ENCODE measurements around the gene PTGIR. TPM values are rescaled to one million over a fixed set of nuclear protein-coding genes. Genes with fewer than 3 reads are reported as not detected.
"Not testable (repeated sequence)": the region's sequence is repeated elsewhere in the genome, so short reads cannot be mapped to it uniquely, and the experiment has no call there.

Gene PTGIR
- total RNA-seq, 1 donor from 2014 or later = not detected

DNA sequence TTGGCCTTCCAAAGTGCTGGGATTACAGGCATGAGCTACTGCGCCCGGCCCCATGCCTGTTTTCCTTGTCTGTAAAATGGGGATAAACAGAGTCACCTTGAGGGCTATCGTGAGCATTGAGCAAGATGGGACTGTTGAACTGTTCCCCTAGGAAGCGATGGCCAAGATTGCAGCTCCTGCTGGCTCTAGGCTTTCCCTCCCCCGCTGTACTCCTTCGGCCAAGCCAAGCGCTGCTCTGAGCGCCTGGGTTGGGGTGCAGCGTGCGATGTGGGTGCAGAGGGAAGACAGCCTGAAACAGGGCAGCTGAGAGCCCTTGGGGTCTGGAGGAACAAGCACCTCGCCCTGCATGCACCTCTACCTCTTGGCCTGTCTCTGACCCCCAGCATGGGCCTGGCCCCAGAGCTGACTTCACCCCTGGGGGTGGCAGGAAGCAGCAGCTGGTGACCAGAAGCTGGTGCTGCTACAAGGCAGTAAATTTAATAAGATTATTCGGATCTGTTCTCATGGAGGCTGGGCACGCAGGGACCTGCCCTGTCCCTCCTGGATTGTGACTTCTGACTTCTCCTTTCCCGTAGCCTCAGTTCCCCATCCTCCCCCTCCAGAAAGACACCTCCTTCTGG, 5.8 kb upstream of the PTGIR start:
- DNase-seq (ENCODE audit: low read depth, low spot score) = no peak
- no peaks in the 10 kb centered on the region for H3K36me3 Mint-ChIP-seq (ENCODE audit: low read depth)
- H3K4me1 Mint-ChIP-seq = peaks cover 22% of the 10 kb centered on the region
- H3K9me3 Mint-ChIP-seq = no peaks in the 10 kb centered on the region
- no peak overlapping the region for H3K27ac Mint-ChIP-seq (ENCODE audit: unreplicated experiment)
- no peak for TF ChIP-seq CTCF (conservative IDR thresholded peaks at IDR 0.05)
- peaks cover 38% of the 10 kb centered on the region for H3K27me3 Mint-ChIP-seq (ENCODE audit: low read depth)
- no peak overlapping the region for H3K4me3 Mint-ChIP-seq

GRCh38 chr19:46629546-46630025, 4.7 kb upstream of the PTGIR start:
- Mint-ChIP-seq H3K9me3 (no peaks in the 10 kb centered on the region), H3K27ac (ENCODE audit: unreplicated experiment) (no peak overlapping the region), H3K4me3 (no peak overlapping the region), H3K36me3 (ENCODE audit: low read depth) (no peaks in the 10 kb centered on the region), H3K4me1 (peaks cover 22% of the 10 kb centered on the region), H3K27me3 (ENCODE audit: low read depth) (peaks cover 30% of the 10 kb centered on the region)
- TF ChIP-seq CTCF (conservative IDR thresholded peaks at IDR 0.05) = no peak
- DNase-seq (ENCODE audit: low read depth, low spot score) = no peak

- not testable (repeated sequence) for H3K27ac Mint-ChIP-seq (ENCODE audit: unreplicated experiment); H3K36me3 Mint-ChIP-seq (ENCODE audit: low read depth); H3K9me3 Mint-ChIP-seq; DNase-seq (ENCODE audit: low read depth, low spot score); H3K4me3 Mint-ChIP-seq
- Mint-ChIP-seq H3K4me1 (peaks cover 22% of the 10 kb centered on the region), H3K27me3 (ENCODE audit: low read depth) (peaks cover 24% of the 10 kb centered on the region)
Observed at GRCh38 chr19:46628970-46629369, 4.1 kb upstream of the PTGIR start.

DNA sequence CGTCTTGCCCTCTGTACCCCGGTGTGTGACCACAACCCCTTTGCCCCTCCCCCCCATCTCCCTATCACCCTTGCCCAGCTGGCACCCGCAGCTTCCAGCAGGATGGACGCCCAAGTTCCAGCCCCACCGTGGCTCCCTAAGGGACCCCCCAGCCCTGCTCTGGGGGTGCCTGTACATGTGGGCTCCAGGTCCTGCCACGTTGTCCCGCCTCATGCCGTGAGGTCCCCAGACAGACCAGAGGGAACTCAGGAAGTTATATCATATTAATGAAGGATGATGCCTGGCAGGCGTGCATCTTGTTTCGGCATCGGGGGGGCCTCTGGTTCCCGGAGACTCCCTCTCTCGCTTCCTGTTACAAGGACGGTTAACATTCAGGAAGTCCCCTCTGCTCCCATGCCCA, 1.6 kb upstream of the PTGIR start:
- no peak overlapping the region for H3K4me3 Mint-ChIP-seq
- no peaks in the 10 kb centered on the region for H3K9me3 Mint-ChIP-seq
- H3K27ac Mint-ChIP-seq (ENCODE audit: unreplicated experiment) = no peak overlapping the region
- H3K4me1 Mint-ChIP-seq = peaks cover 9% of the 10 kb centered on the region
- TF ChIP-seq CTCF (conservative IDR thresholded peaks at IDR 0.05) = no peak
- H3K27me3 Mint-ChIP-seq (ENCODE audit: low read depth) = peaks cover 3% of the 10 kb centered on the region
- no peaks in the 10 kb centered on the region for H3K36me3 Mint-ChIP-seq (ENCODE audit: low read depth)
- no peak for DNase-seq (ENCODE audit: low read depth, low spot score)

DNA sequence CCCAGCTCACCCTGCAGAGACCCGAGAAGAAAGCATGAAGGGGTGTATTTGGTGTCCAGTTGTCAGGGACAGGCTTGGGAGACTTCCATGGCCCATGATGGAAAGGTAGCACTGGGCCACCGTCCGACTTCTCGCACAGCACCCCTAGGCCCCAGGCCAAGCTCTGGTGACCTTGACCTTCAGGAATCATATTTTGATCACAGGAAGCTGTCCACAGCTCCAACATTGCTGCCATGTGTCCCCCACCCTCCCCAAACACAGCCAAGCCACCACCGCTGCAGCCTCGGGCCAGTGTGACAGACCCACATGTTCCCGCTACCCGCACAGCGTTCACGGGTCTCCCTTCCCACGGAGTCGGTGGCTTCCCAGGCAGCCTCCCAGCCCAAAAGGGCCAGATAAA, 842 bp upstream of the PTGIR start:
- TF ChIP-seq CTCF (conservative IDR thresholded peaks at IDR 0.05) = no peak
- no peaks in the 10 kb centered on the region for H3K27me3 Mint-ChIP-seq (ENCODE audit: low read depth)
- DNase-seq (ENCODE audit: low read depth, low spot score) = no peak
- H3K9me3 Mint-ChIP-seq = no peaks in the 10 kb centered on the region
- peaks cover 9% of the 10 kb centered on the region for H3K4me1 Mint-ChIP-seq
- H3K27ac Mint-ChIP-seq (ENCODE audit: unreplicated experiment) = no peak overlapping the region
- H3K36me3 Mint-ChIP-seq (ENCODE audit: low read depth) = no peaks in the 10 kb centered on the region
- no peak overlapping the region for H3K4me3 Mint-ChIP-seq

- H3K9me3 Mint-ChIP-seq = no peaks in the 10 kb centered on the region
Observed at GRCh38 chr19:46623915-46624502, 880 bp downstream of the PTGIR start.

More at GRCh38 chr19:46623915-46624502, 880 bp downstream of the PTGIR start:
- H3K4me3 Mint-ChIP-seq = no peak overlapping the region
- no peak for DNase-seq (ENCODE audit: low read depth, low spot score)
- H3K4me1 Mint-ChIP-seq = peaks cover 13% of the 10 kb centered on the region
- no peak for TF ChIP-seq CTCF (conservative IDR thresholded peaks at IDR 0.05)
- H3K36me3 Mint-ChIP-seq (ENCODE audit: low read depth) = no peaks in the 10 kb centered on the region
- no peak overlapping the region for H3K27ac Mint-ChIP-seq (ENCODE audit: unreplicated experiment)
- H3K27me3 Mint-ChIP-seq (ENCODE audit: low read depth) = no peaks in the 10 kb centered on the region

Measured in neural crest cell (in vitro differentiated cells).